HCT116 (cell line): ENCODE data around the gene MAGOHB. TPM values are rescaled to one million over a fixed set of nuclear protein-coding genes. Genes with fewer than 3 reads are reported as not detected.

Experiments used
- ATAC-seq: fragments of 200-7000 bp; cut with Tn5 transposase; 2 replicates; pipeline ENCODE4 v1.9.1; 2020; ENCODE audit warnings: mild to moderate bottlenecking, moderate library complexity
- Bru-seq: library from RNA; stranded (reverse); fragments of 400-500 nt; gene quantifications from one replicate; lab custom pipeline; 2021; lab: Mats Ljungman, UMichigan
- BruChase-seq, 2 experiments: library from RNA; stranded (reverse); fragments of 400-500 nt; gene quantifications; one replicate each; lab custom pipeline; 2021; lab: Mats Ljungman, UMichigan
- BruUV-seq: library from RNA; stranded (reverse); fragments of 400-500 nt; replicated peaks from 2 replicates; lab custom pipeline; 2021; lab: Mats Ljungman, UMichigan
- CTCF ChIA-PET: fragments of 300-600 bp; sonication (Branson Sonifier 250); formaldehyde crosslinking; loops from one replicate; lab custom pipeline; 2021; ENCODE audit warnings: antibody characterized with exemption; lab: Charles Lee
- POLR2A ChIA-PET: fragments of 300-600, 350-600 bp; sonication (Branson Sonifier 250); formaldehyde crosslinking; loops from one replicate; lab custom pipeline; 2021; ENCODE audit warnings: antibody characterized with exemption; lab: Charles Lee
- RAD21 ChIA-PET, 2 experiments: fragments of 300-600 bp; sonication (Branson Sonifier 250); formaldehyde crosslinking; loops; one replicate each; lab custom pipeline; 2023; ENCODE audit warnings: low total read pairs in 2 of 2; ENCODE audit not compliant: uncharacterized antibody in 2 of 2, unreplicated experiment in 2 of 2, low non-redundant PET in 1 of 2; lab: Charles Lee
- DNase-seq: peaks from one replicate; pipeline ENCODE4 v3.0.0-alpha.2; 2010; ENCODE audit warnings: low read depth, low spot score
- H2AFZ ChIP-seq: fragments of 200-600 bp; shearing (Covaris generic), sonication (generic); 2 replicates; pipeline ENCODE4 v1.6.1; 2017; ENCODE audit warnings: low read depth, mixed run types, mixed read lengths, antibody characterized with exemption, low read length; ENCODE audit not compliant: poor library complexity, severe bottlenecking
- H3K27ac ChIP-seq: 2 replicates; pipeline ENCODE4 v1.5.1; 2012; ENCODE audit warnings: low read depth, low read length
- H3K27me3 ChIP-seq: fragments of 200-600 bp; sonication (generic); 2 replicates; pipeline ENCODE4 v1.6.1; 2016; ENCODE audit warnings: mixed run types, low read length, mixed read lengths; ENCODE audit not compliant: insufficient read depth
- H3K36me3 ChIP-seq, 2 experiments: fragments of 200-500 bp in 1 of 2; fragments of 200-600 bp in 1 of 2; sonication (Bioruptor generic) in 1 of 2; sonication (generic) in 1 of 2; 2 replicates each; pipeline versions ENCODE4 v1.5.1 to v1.6.1; 2014 to 2016; ENCODE audit warnings: low read length in 2 of 2, inconsistent platforms in 1 of 2, mixed read lengths in 1 of 2, mixed run types in 1 of 2; ENCODE audit not compliant: insufficient read depth in 2 of 2, control insufficient read depth in 1 of 2
- H3K4me1 ChIP-seq, 2 experiments: fragments of 200-600 bp in 1 of 2; sonication (generic) in 1 of 2; 2 replicates each; pipeline versions ENCODE4 v1.5.1 to v1.6.1; 2012 to 2017; ENCODE audit warnings: low read length in 2 of 2, inconsistent platforms in 1 of 2, mild to moderate bottlenecking in 1 of 2, mixed read lengths in 1 of 2, mixed run types in 1 of 2, moderate library complexity in 1 of 2; ENCODE audit not compliant: insufficient read depth in 2 of 2, control insufficient read depth in 1 of 2
- H3K4me2 ChIP-seq: fragments of 200-600 bp; sonication (generic); 2 replicates; pipeline ENCODE4 v1.6.1; 2017; ENCODE audit warnings: mixed run types, low read length, mixed read lengths
- H3K4me3 ChIP-seq, 2 experiments: fragments of 200-600 bp in 1 of 2; sonication (generic) in 1 of 2; replicated peaks in 1 of 2; 2 replicates each; pipeline ENCODE4 v1.5.1; 2011 to 2016; ENCODE audit warnings: low read length in 2 of 2, control low read depth in 1 of 2, low read depth in 1 of 2, mild to moderate bottlenecking in 1 of 2, mixed read lengths in 1 of 2, mixed run types in 1 of 2
- H3K79me2 ChIP-seq: fragments of 200-600 bp; sonication (generic); 2 replicates; pipeline ENCODE4 v1.6.1; 2017; ENCODE audit warnings: mild to moderate bottlenecking, mixed run types, low read length, moderate library complexity, mixed read lengths; ENCODE audit not compliant: insufficient read depth
- H3K9ac ChIP-seq: fragments of 200-600 bp; sonication (generic); 2 replicates; pipeline ENCODE4 v1.6.1; 2016; ENCODE audit warnings: low read length, mixed read lengths
- H3K9me2 ChIP-seq: fragments of 200-600 bp; sonication (generic), shearing (Covaris generic); 2 replicates; pipeline ENCODE4 v1.6.1; 2017; ENCODE audit warnings: mixed run types, mild to moderate bottlenecking, moderate library complexity; ENCODE audit not compliant: insufficient read depth
- H3K9me3 ChIP-seq, 2 experiments: fragments of 200-500 bp in 1 of 2; fragments of 200-600 bp in 1 of 2; sonication (Bioruptor generic) in 1 of 2; sonication (generic) in 1 of 2; 2 replicates each; pipeline ENCODE4 v1.6.1; 2014 to 2017; ENCODE audit warnings: low read length in 2 of 2, mixed read lengths in 2 of 2, inconsistent platforms in 1 of 2, low read depth in 1 of 2, mild to moderate bottlenecking in 1 of 2, mixed run types in 1 of 2, moderate library complexity in 1 of 2; ENCODE audit not compliant: control insufficient read depth in 1 of 2, insufficient read depth in 1 of 2
- H4K20me1 ChIP-seq: fragments of 200-600 bp; sonication (generic), shearing (Covaris generic); 2 replicates; pipeline ENCODE4 v1.6.1; 2017; ENCODE audit warnings: mixed run types, mild to moderate bottlenecking, moderate library complexity; ENCODE audit not compliant: insufficient read depth
- ATF3 ChIP-seq: IDR thresholded peaks from 2 replicates; pipeline ENCODE4 v1.6.1; 2012
- CBX3 ChIP-seq: IDR thresholded peaks from 2 replicates; pipeline ENCODE4 v1.6.1; 2012; ENCODE audit warnings: low read depth
- CTCF ChIP-seq, 3 experiments: fragments of 200-600 bp in 1 of 3; sonication (generic) in 1 of 3; IDR thresholded peaks in 2 of 3; conservative IDR thresholded peaks in 1 of 3; 2 replicates each; pipeline ENCODE4 v1.5.1; 2012 to 2017; ENCODE audit warnings: low read depth in 2 of 3, low read length in 2 of 3, antibody characterized with exemption in 1 of 3, borderline replicate concordance in 1 of 3, control low read depth in 1 of 3, mild to moderate bottlenecking in 1 of 3, mixed read lengths in 1 of 3, mixed run types in 1 of 3, moderate library complexity in 1 of 3; ENCODE audit not compliant: insufficient read depth in 1 of 3
- ELF1 ChIP-seq: IDR thresholded peaks from 2 replicates; pipeline ENCODE4 v1.6.1; 2012; ENCODE audit warnings: low read depth, borderline replicate concordance
- EZH2phosphoT487 ChIP-seq: fragments of 200-600 bp; IDR thresholded peaks from 2 replicates; pipeline ENCODE4 v1.6.1; 2018; ENCODE audit warnings: antibody characterized with exemption, borderline replicate concordance
- JUND ChIP-seq: IDR thresholded peaks from 2 replicates; pipeline ENCODE4 v1.6.1; 2012
- POLR2A ChIP-seq: IDR thresholded peaks from 2 replicates; pipeline ENCODE4 v1.7.0; 2011; ENCODE audit warnings: borderline replicate concordance; ENCODE audit not compliant: insufficient read depth, insufficient read length; ENCODE audit errors: extremely low read depth
- POLR2AphosphoS5 ChIP-seq: IDR thresholded peaks from 2 replicates; pipeline ENCODE4 v1.6.1; 2011; ENCODE audit warnings: mild to moderate bottlenecking, low read depth, low read length, moderate library complexity
- RAD21 ChIP-seq: IDR thresholded peaks from 2 replicates; pipeline ENCODE4 v1.6.1; 2012; ENCODE audit warnings: low read depth, mild to moderate bottlenecking
- REST ChIP-seq: IDR thresholded peaks from 2 replicates; pipeline ENCODE4 v1.6.1; 2012; ENCODE audit warnings: low read depth
- SIN3A ChIP-seq: IDR thresholded peaks from 2 replicates; pipeline ENCODE4 v1.6.1; 2012; ENCODE audit warnings: low read depth
- SP1 ChIP-seq: IDR thresholded peaks from 2 replicates; pipeline ENCODE4 v1.6.1; 2012; ENCODE audit warnings: low read depth
- SRF ChIP-seq: IDR thresholded peaks from 2 replicates; pipeline ENCODE4 v1.6.1; 2012; ENCODE audit warnings: low read depth
- TCF7L2 ChIP-seq: IDR thresholded peaks from 2 replicates; pipeline ENCODE4 v1.7.0; 2011; ENCODE audit warnings: borderline replicate concordance, inconsistent platforms; ENCODE audit not compliant: insufficient read depth, insufficient read length; ENCODE audit errors: extremely low read depth
- YY1 ChIP-seq: IDR thresholded peaks from 2 replicates; pipeline ENCODE4 v1.6.1; 2011; ENCODE audit warnings: low read length, low read depth, moderate library complexity, mild to moderate bottlenecking; ENCODE audit not compliant: insufficient replicate concordance; ENCODE audit errors: extremely low read depth
- ZBTB33 ChIP-seq: IDR thresholded peaks from 2 replicates; pipeline ENCODE4 v1.6.1; 2011; ENCODE audit warnings: mild to moderate bottlenecking, low read length, moderate library complexity; ENCODE audit not compliant: insufficient replicate concordance; ENCODE audit errors: extremely low read depth
- ZFX ChIP-seq: fragments of 450-650 bp; IDR thresholded peaks from 2 replicates; pipeline ENCODE4 v1.6.1; 2017
- intact Hi-C: fragments of 100-400 bp; cut with micrococcal nuclease; formaldehyde crosslinking; loops from 2 replicates; pipeline ENCODE4 v1.10.0; 2022
- long read RNA-seq: library from polyadenylated mRNA; unstranded; transcript quantifications from one replicate; pipeline ENCODE4 v2.0.0, GENCODE V29; 2021; ENCODE audit not compliant: unreplicated experiment
- polyA plus RNA-seq: library from polyadenylated mRNA; unstranded; fragments of >200 nt; gene quantifications from 2 replicates; pipeline ENCODE4 v1.2.1, GENCODE V29; 2012; ENCODE audit warnings: missing spikeins
- total RNA-seq: library from RNA; stranded (reverse); gene quantifications from one replicate; pipeline ENCODE4 v1.2.1, GENCODE V29; 2021; ENCODE audit not compliant: unreplicated experiment

Gene MAGOHB
- total RNA-seq (55.8 TPM), Bru-seq, nascent RNA (percentile 96 among the genes with signal in this experiment), BruChase-seq, experiment 1, labeled RNA remaining after a 6-hour chase (percentile 95 among the genes with signal in this experiment), BruChase-seq, experiment 2, labeled RNA remaining after a 2-hour chase (percentile 95 among the genes with signal in this experiment)
- polyA plus RNA-seq, result 19.1 and 31.8 TPM in 2 replicates
- long read RNA-seq, transcript MAGOHB-201 (5 exons, 2,623 nt), result major isoform, 18 of 26 reads
- long read RNA-seq, partial matches to known transcripts, result 6 of 26 reads
- long read RNA-seq, other reads (novel, unspliced or antisense), result 2 of 26 reads

GRCh38 chr12:10613349-10614055, at the start of gene MAGOHB:
Gene MAGOHB, minus strand, starts transcription at chr12:10613609. Its CDS starts 77 bp downstream, at chr12:10613532.
- ATAC-seq (peak; percentile 95), DNase-seq (peak; percentile 90)
- BruUV-seq, result TSS peak; percentile 99
- H3K9ac ChIP-seq, result peak within 1 kb of the TSS; percentile 93
- ChIA-PET RAD21 (no interaction called here), CTCF (no interaction called here), POLR2A (no interaction called here)
- no peaks in the 10 kb centered on the region for H4K20me1 ChIP-seq
- H3K4me3 ChIP-seq, result peak within 1 kb of the TSS; percentile 71 to 92
- peaks cover 36% of the 10 kb centered on the region for H3K79me2 ChIP-seq
- H3K9me2 ChIP-seq, result no peaks in the 10 kb centered on the region
- H3K9me3 ChIP-seq, result no peaks in the 10 kb centered on the region
- H2AFZ ChIP-seq, result peak within 1 kb of the TSS; percentile 39
- H3K4me1 ChIP-seq, result peaks cover 0 to 19% of the 10 kb centered on the region in 2 experiments; a peak in 3 of 4 replicates
- intact Hi-C loops, result loop anchor here (1.0 to 5.0 kb wide), 3 partner anchors 59 to 401 kb away; partner anchors contain the start of genes GABARAPL1 and STYK1
- H3K4me2 ChIP-seq, result peak within 1 kb of the TSS; percentile 92
- peak within 1 kb of the TSS; percentile 42 for H3K27ac ChIP-seq
- H3K36me3 ChIP-seq, result peaks cover 15 to 23% of the 10 kb centered on the region in 2 experiments
- H3K27me3 ChIP-seq, result no peaks in the 10 kb centered on the region
- TF ChIP-seq ATF3 (no peak), ZFX (0 out of 2 replicates have a peak, but pooled peaks have one; percentile 54), POLR2A (peak; percentile 88), EZH2phosphoT487 (no peak), RAD21 (no peak), ELF1 (peak; percentile 73), SP1 (peak; percentile 72), REST (no peak), YY1 (peak; percentile 79), POLR2AphosphoS5 (peak; percentile 93), ZBTB33 (peak; percentile 91), CTCF (IDR thresholded peaks at IDR 0.05 in 2 of 3, conservative IDR thresholded peaks at IDR 0.05 in 1 of 3; ENCODE audit: borderline replicate concordance in 1 of 3, insufficient read depth in 1 of 3, low read depth in 2 of 3, low read length in 2 of 3) (no peak), SRF (peak; percentile 97), CBX3 (peak; percentile 92), TCF7L2 (peak; percentile 37), SIN3A (peak; percentile 79), JUND (no peak)
